A549 (cell line): Measurements from ENCODE around the gene EBP.

Experiments used
- BHLHE40 ChIP-seq: IDR thresholded peaks from 2 replicates; pipeline ENCODE4 v1.6.1; 2012; ENCODE audit warnings: low read depth, low read length, inconsistent platforms
- CEBPB ChIP-seq, 2 experiments: fragments of >200 bp in 1 of 2; sonication (Bioruptor Twin) in 1 of 2; formaldehyde crosslinking in 1 of 2; IDR thresholded peaks; 2 replicates each; pipeline ENCODE4 v1.6.1; 2012 to 2016
- EP300 ChIP-seq, 2 experiments: fragments of >200 bp; sonication (Bioruptor Twin); formaldehyde crosslinking; IDR thresholded peaks; 2 replicates in 1 of 2; 3 replicates in 1 of 2; pipeline ENCODE4 v1.6.1; 2016 to 2017
- FOSL2 ChIP-seq, 2 experiments: fragments of 450-650 bp in 1 of 2; fragments of >200 bp in 1 of 2; sonication (Bioruptor Twin) in 1 of 2; formaldehyde crosslinking; IDR thresholded peaks; 2 replicates each; pipeline versions ENCODE4 v1.5.0 to v1.6.1; 2016 to 2020; ENCODE audit warnings: mild to moderate bottlenecking in 1 of 2, moderate library complexity in 1 of 2
- SMC3 ChIP-seq: fragments of >200 bp; sonication (Bioruptor Twin); formaldehyde crosslinking; IDR thresholded peaks from 3 replicates; pipeline ENCODE4 v1.6.1; 2018; ENCODE audit warnings: inconsistent platforms
- ZNF302 ChIP-seq: fragments of 250-450 bp; sonication (Bioruptor Pico); IDR thresholded peaks from 2 replicates; pipeline ENCODE4 v1.9.0; 2021; ENCODE audit warnings: inconsistent platforms, mild to moderate bottlenecking, moderate library complexity
- TF ChIP-seq, protein P1 (sequence below): fragments of 200-600 bp; sonication (generic); IDR thresholded peaks from 2 replicates; pipeline ENCODE4 v1.6.1; 2016; ENCODE audit warnings: antibody characterized with exemption, mild to moderate bottlenecking, moderate library complexity
- TF ChIP-seq, protein P2 (sequence below): fragments of >200 bp; sonication (Bioruptor Twin); formaldehyde crosslinking; IDR thresholded peaks from 3 replicates; pipeline ENCODE4 v1.5.1; 2016

DNA sequence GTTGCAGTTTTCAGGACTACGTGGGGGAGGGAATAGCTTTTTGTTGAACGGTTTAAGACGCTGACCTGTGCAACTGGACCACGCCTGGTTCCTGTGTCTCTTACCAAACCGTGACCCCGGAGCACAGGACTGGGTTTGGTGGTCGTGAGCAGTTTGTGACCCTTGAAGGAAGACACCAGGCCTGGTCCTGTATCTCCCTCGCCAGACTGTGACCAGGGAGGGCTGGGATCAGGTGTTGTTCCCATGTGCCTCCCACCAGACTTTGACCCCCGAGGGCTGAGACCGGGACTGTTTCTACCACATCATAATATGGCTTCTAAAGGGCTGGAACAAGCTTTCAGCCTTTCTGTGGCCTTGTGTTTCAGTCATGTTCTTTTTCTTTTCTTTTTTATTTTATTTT lies 683 bp downstream of the EBP start:
- TF ChIP-seq, protein P1, sequence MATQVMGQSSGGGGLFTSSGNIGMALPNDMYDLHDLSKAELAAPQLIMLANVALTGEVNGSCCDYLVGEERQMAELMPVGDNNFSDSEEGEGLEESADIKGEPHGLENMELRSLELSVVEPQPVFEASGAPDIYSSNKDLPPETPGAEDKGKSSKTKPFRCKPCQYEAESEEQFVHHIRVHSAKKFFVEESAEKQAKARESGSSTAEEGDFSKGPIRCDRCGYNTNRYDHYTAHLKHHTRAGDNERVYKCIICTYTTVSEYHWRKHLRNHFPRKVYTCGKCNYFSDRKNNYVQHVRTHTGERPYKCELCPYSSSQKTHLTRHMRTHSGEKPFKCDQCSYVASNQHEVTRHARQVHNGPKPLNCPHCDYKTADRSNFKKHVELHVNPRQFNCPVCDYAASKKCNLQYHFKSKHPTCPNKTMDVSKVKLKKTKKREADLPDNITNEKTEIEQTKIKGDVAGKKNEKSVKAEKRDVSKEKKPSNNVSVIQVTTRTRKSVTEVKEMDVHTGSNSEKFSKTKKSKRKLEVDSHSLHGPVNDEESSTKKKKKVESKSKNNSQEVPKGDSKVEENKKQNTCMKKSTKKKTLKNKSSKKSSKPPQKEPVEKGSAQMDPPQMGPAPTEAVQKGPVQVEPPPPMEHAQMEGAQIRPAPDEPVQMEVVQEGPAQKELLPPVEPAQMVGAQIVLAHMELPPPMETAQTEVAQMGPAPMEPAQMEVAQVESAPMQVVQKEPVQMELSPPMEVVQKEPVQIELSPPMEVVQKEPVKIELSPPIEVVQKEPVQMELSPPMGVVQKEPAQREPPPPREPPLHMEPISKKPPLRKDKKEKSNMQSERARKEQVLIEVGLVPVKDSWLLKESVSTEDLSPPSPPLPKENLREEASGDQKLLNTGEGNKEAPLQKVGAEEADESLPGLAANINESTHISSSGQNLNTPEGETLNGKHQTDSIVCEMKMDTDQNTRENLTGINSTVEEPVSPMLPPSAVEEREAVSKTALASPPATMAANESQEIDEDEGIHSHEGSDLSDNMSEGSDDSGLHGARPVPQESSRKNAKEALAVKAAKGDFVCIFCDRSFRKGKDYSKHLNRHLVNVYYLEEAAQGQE: no peak
- TF ChIP-seq FOSL2 (IDR thresholded peaks at IDR 0.05) (no peak), FOSL2 (CRISPR knock-in tag; IDR thresholded peaks at IDR 0.05) (no peak), CEBPB (IDR thresholded peaks at IDR 0.05) (no peak), SMC3 (no peak), EP300 (IDR thresholded peaks at IDR 0.05) (no peak), BHLHE40 (no peak), ZNF302 (no peak)
- TF ChIP-seq, protein P2, sequence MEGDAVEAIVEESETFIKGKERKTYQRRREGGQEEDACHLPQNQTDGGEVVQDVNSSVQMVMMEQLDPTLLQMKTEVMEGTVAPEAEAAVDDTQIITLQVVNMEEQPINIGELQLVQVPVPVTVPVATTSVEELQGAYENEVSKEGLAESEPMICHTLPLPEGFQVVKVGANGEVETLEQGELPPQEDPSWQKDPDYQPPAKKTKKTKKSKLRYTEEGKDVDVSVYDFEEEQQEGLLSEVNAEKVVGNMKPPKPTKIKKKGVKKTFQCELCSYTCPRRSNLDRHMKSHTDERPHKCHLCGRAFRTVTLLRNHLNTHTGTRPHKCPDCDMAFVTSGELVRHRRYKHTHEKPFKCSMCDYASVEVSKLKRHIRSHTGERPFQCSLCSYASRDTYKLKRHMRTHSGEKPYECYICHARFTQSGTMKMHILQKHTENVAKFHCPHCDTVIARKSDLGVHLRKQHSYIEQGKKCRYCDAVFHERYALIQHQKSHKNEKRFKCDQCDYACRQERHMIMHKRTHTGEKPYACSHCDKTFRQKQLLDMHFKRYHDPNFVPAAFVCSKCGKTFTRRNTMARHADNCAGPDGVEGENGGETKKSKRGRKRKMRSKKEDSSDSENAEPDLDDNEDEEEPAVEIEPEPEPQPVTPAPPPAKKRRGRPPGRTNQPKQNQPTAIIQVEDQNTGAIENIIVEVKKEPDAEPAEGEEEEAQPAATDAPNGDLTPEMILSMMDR: no peak
